Right atrium auricular region (tissue), 2 donors: ENCODE measurements around the gene PXK. TPM values are rescaled to one million over a fixed set of nuclear protein-coding genes. Genes with fewer than 3 reads are reported as not detected.
A peak's percentile ranks its signal among the peaks of the same experiment; 100 is the strongest.

Experiments
- DNase-seq: peaks from one replicate; pipeline ENCODE4 v3.0.0-alpha.2; 2019; ENCODE audit warnings: low spot score
- H3K27ac ChIP-seq, 2 donors: fragments of 200-600 bp; sonication (generic); 1 replicate in 1 of 2; 2 replicates in 1 of 2; pipeline ENCODE4 v1.5.1; 2016 to 2019
- H3K27me3 ChIP-seq, 2 donors: fragments of 200-600 bp; sonication (generic); one replicate each; pipeline versions ENCODE4 v1.5.1 to v1.6.0; 2017 to 2019
- H3K36me3 ChIP-seq: fragments of 200-600 bp; sonication (generic); one replicate; pipeline ENCODE4 v1.5.1; 2016
- H3K4me1 ChIP-seq, 2 donors: fragments of 200-600 bp; sonication (generic); one replicate each; pipeline versions ENCODE4 v1.5.1 to v1.6.0; 2017 to 2019
- H3K4me3 ChIP-seq, 2 donors: fragments of 200-600 bp; sonication (generic); 1 replicate in 1 of 2; 2 replicates in 1 of 2; pipeline ENCODE4 v1.5.1; 2017 to 2019; ENCODE audit warnings: mild to moderate bottlenecking in 1 of 2, moderate library complexity in 1 of 2
- H3K9me3 ChIP-seq, 2 donors: fragments of 200-600 bp; sonication (generic); one replicate each; pipeline ENCODE4 v1.5.1; 2019
- CTCF ChIP-seq, 2 donors: fragments of 200-600 bp; sonication (generic); IDR thresholded peaks; one replicate each; pipeline ENCODE4 v1.5.1; 2019; ENCODE audit warnings: antibody characterized with exemption in 2 of 2
- total RNA-seq, 2 donors: library from RNA; depleted of rRNA; stranded (reverse); fragments of >200 nt; gene quantifications; one replicate each; pipeline ENCODE4 v1.1.0, GENCODE V29; 2016

Gene PXK
- total RNA-seq, 2 donors from 2014 or later = 18.3 to 22.5 TPM

DNA sequence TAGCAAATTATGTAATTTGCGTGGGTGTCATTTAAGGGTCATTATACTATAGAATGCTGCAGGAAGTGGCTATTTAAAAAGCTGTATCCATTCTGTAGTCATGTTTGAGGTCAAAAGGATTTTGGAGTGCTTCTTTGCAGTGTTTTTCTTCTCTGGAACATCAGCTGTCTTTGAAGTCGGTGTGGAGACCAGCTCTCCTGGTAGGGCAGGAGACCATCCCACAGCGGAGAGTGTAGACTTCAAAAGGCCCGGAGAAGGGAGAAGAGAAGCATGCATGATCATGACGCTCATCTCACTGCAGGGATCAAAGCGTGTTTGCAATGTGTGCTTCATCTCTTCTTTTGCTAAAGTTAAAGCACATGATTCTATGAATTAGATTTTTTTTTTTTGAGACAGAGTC is 19.9 kb downstream of the PXK start:
- H3K4me3 ChIP-seq = no peak overlapping the region
- peaks cover 0 to 38% of the 10 kb centered on the region in 2 donors for H3K4me1 ChIP-seq
- no peaks in the 10 kb centered on the region for H3K9me3 ChIP-seq
- H3K36me3 ChIP-seq = no peaks in the 10 kb centered on the region
- no peak for TF ChIP-seq CTCF (IDR thresholded peaks at IDR 0.05)
- H3K27ac ChIP-seq = no peak overlapping the region
- peak; percentile 9 for DNase-seq
- no peaks in the 10 kb centered on the region for H3K27me3 ChIP-seq

DNA sequence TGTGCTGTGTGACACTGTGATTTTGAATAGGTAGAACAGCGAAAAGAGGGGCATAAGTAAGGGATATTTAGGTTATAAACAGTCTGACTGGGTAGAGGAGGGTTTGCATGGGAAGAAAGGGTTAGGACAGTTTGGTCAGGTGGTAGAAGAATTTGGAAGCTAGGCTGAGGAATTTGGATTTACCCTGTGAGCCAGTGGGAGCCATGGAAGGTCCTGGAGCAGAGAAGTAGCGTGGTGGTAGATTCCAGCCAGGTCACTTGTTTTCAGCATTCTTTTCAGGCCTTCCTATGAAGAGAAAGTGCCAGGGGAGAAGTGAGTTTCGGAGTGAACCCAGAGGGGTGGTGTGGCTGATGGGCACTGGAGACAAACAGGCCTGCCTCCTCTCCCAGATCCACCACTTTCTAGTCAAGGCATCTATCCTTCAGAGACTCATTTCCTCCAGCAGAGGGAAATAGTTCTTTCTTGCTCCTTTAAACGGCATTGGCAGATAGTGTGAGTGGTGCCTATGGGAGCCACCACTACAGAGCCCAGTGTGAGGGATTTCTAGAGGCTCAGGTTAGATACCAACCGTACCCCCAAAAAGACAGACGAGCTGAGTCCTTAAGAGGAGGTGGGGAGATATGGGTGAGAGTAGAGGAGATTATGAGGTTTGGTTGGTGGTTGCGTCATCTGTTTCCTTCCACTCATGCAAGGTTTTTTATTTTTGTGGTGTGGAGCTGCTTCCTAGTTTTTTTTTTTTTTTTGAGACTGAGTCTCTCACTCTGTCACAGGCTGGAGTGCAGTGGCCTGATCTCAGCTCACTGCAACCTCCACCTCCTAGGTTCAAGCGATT is 21.2 kb downstream of the PXK start:
- peaks cover 0 to 44% of the 10 kb centered on the region in 2 donors for H3K4me1 ChIP-seq

GRCh38 chr3:58355179-58355578 is 22.5 kb downstream of the PXK start:
- Histone ChIP-seq H3K36me3 (no peaks in the 10 kb centered on the region), H3K4me1 (peaks cover 0 to 40% of the 10 kb centered on the region in 2 donors), H3K27ac (no peak overlapping the region), H3K9me3 (no peaks in the 10 kb centered on the region), H3K27me3 (no peaks in the 10 kb centered on the region), H3K4me3 (no peak overlapping the region)
- TF ChIP-seq CTCF (IDR thresholded peaks at IDR 0.05) = no peak
- no peak for DNase-seq

More for the DNA sequence above, 21.2 kb downstream of the PXK start:
- Histone ChIP-seq H3K27ac (no peak overlapping the region), H3K27me3 (no peaks in the 10 kb centered on the region), H3K36me3 (no peaks in the 10 kb centered on the region), H3K9me3 (no peaks in the 10 kb centered on the region), H3K4me3 (no peak overlapping the region)
- TF ChIP-seq CTCF (IDR thresholded peaks at IDR 0.05) = no peak
- peak; percentile 18 for DNase-seq

DNA sequence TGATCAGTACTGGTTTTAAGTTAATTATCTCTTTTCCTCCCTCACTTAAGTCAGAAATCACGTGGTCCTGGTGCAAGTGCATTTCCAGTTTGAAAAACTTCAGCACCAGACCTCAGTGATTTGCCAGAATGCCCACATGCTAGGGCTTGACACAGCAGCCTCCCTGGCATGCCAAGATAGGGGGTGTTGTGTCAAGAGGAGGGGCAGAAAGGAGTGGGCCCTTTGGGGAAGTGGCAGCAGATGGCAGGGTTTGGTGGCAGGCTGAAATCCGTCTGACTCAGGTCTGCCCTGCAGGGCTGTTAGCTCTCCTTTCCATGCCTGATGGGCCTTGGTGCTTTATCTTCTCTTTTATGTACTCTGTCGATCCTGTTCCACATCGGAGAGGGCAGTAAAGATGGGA is 23.4 kb downstream of the PXK start:
- no peak for TF ChIP-seq CTCF (IDR thresholded peaks at IDR 0.05)
- no peak overlapping the region for H3K27ac ChIP-seq
- H3K36me3 ChIP-seq = no peaks in the 10 kb centered on the region
- H3K4me3 ChIP-seq = no peak overlapping the region
- H3K9me3 ChIP-seq = no peaks in the 10 kb centered on the region
- peaks cover 0 to 32% of the 10 kb centered on the region in 2 donors for H3K4me1 ChIP-seq
- peak; percentile 32 for DNase-seq
- H3K27me3 ChIP-seq = no peaks in the 10 kb centered on the region

DNA sequence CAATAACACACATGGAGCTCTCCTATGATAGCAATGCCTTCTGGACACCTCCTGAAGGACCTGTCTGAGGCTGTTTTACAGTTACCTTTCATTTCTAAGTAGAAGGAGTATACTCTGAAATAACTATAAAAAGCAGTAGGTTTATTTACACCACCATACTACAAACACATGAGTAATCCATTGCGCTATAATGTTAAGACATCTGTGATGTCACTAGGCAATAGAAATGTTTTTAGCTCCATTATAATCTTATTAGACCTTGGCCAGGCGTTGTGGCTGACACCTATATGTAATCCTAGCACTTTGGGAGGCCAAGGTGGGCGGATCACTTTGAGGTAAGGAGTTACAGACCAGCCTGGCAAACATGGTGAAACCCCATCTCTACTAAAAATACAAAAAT is 24.7 kb downstream of the PXK start:
- DNase-seq = peak; percentile 36
- H3K4me3 ChIP-seq = no peak overlapping the region
- no peak for TF ChIP-seq CTCF (IDR thresholded peaks at IDR 0.05)
- no peak overlapping the region for H3K27ac ChIP-seq
- H3K4me1 ChIP-seq = peaks cover 0 to 25% of the 10 kb centered on the region in 2 donors
- no peaks in the 10 kb centered on the region for H3K36me3 ChIP-seq
- no peaks in the 10 kb centered on the region for H3K9me3 ChIP-seq
- no peaks in the 10 kb centered on the region for H3K27me3 ChIP-seq
